PFSK-1 (cell line): ENCODE data around the gene PTGR3.

Source experiments
- FOXP2 ChIP-seq: optimal IDR thresholded peaks from 2 replicates; pipeline ENCODE3; 2011; ENCODE audit warnings: borderline replicate concordance, control low read depth, inconsistent platforms; ENCODE audit not compliant: insufficient read depth; ENCODE audit errors: extremely low read length, extremely low read depth
- POLR2AphosphoS5 ChIP-seq: IDR thresholded peaks from 2 replicates; pipeline ENCODE4 v1.6.1; 2012; ENCODE audit warnings: low read depth, mild to moderate bottlenecking, control low read depth, low read length, moderate library complexity
- REST ChIP-seq, 2 experiments: IDR thresholded peaks; 2 replicates each; pipeline versions ENCODE4 v1.6.1 to v1.8.0; 2011 to 2012; ENCODE audit warnings: low read depth in 2 of 2, low read length in 2 of 2, control low read depth in 1 of 2, inconsistent platforms in 1 of 2, mild to moderate bottlenecking in 1 of 2, moderate library complexity in 1 of 2; ENCODE audit not compliant: insufficient read depth in 1 of 2
- SIN3A ChIP-seq: IDR thresholded peaks from 2 replicates; pipeline ENCODE4 v1.6.1; 2012; ENCODE audit warnings: mild to moderate bottlenecking, low read length, moderate library complexity, borderline replicate concordance; ENCODE audit not compliant: insufficient read depth
- TAF1 ChIP-seq: IDR thresholded peaks from 2 replicates; pipeline ENCODE4 v1.6.1; 2012; ENCODE audit warnings: low read length, control low read depth, borderline replicate concordance; ENCODE audit not compliant: insufficient read depth

GRCh38 chr18:75241705-75242104 is 32.8 kb upstream of the PTGR3 start:
- TF ChIP-seq TAF1 (no peak), REST (IDR thresholded peaks at IDR 0.05; ENCODE audit: insufficient read depth in 1 of 2, low read depth in 2 of 2, low read length in 2 of 2) (no peak), SIN3A (no peak), POLR2AphosphoS5 (no peak), FOXP2 (no peak)
